GM12878 (cell line): Measurements from ENCODE around the gene HEATR3. TPM values are rescaled to one million over a fixed set of nuclear protein-coding genes. Genes with fewer than 3 reads are reported as not detected.

ENCODE experiments used
- ATF2 ChIP-seq: IDR thresholded peaks from 2 replicates; pipeline ENCODE4 v1.6.1; 2012; ENCODE audit warnings: low read length, inconsistent platforms
- ATF7 ChIP-seq: fragments of 450-650 bp; IDR thresholded peaks from 2 replicates; pipeline ENCODE4 v1.6.1; 2016; ENCODE audit warnings: low read depth, mild to moderate bottlenecking
- CBFB ChIP-seq: IDR thresholded peaks from 2 replicates; pipeline ENCODE4 v1.6.1; 2016; ENCODE audit warnings: antibody characterized with exemption, low read depth
- EP300 ChIP-seq, 2 experiments: fragments of 150-350 bp in 1 of 2; IDR thresholded peaks; 2 replicates each; pipeline ENCODE4 v1.6.1; 2011 to 2012; ENCODE audit warnings: low read depth in 2 of 2, low read length in 2 of 2, borderline replicate concordance in 1 of 2, improper control_type of control experiment in 1 of 2, inconsistent platforms in 1 of 2; ENCODE audit not compliant: control insufficient read depth in 1 of 2
- FOXK2 ChIP-seq: fragments of 450-650 bp; IDR thresholded peaks from 2 replicates; pipeline ENCODE4 v1.6.1; 2017; ENCODE audit warnings: mild to moderate bottlenecking, moderate library complexity
- FOXM1 ChIP-seq: IDR thresholded peaks from 2 replicates; pipeline ENCODE4 v1.6.1; 2012; ENCODE audit warnings: low read depth, mild to moderate bottlenecking, inconsistent platforms, low read length, moderate library complexity
- GABPA ChIP-seq: IDR thresholded peaks from 2 replicates; pipeline ENCODE4 v1.6.1; 2014; ENCODE audit warnings: antibody characterized with exemption, low read depth, mild to moderate bottlenecking, inconsistent platforms
- NBN ChIP-seq: fragments of 450-650 bp; IDR thresholded peaks from 2 replicates; pipeline ENCODE4 v1.6.1; 2016
- NR2F1 ChIP-seq: fragments of 450-650 bp; conservative IDR thresholded peaks from 2 replicates; pipeline ENCODE4 v1.6.1; 2017; ENCODE audit warnings: mild to moderate bottlenecking
- PAX5 ChIP-seq: IDR thresholded peaks from 2 replicates; pipeline ENCODE4 v1.6.1; 2011; ENCODE audit warnings: low read depth, low read length, borderline replicate concordance
- RB1 ChIP-seq: fragments of 450-650 bp; formaldehyde crosslinking; IDR thresholded peaks from 2 replicates; pipeline ENCODE4 v1.6.1; 2017; ENCODE audit warnings: mild to moderate bottlenecking, borderline replicate concordance
- SP1 ChIP-seq: IDR thresholded peaks from one replicate; pipeline ENCODE4 v1.6.1; 2011; ENCODE audit warnings: low read depth, low read length
- TCF3 ChIP-seq: IDR thresholded peaks from 2 replicates; pipeline ENCODE4 v1.6.1; 2012; ENCODE audit warnings: low read depth, mild to moderate bottlenecking, low read length, borderline replicate concordance; ENCODE audit not compliant: insufficient read depth
- YBX1 ChIP-seq: fragments of 450-650 bp; IDR thresholded peaks from 2 replicates; pipeline ENCODE4 v1.6.1; 2016; ENCODE audit warnings: antibody characterized with exemption
- ZBED1 ChIP-seq: IDR thresholded peaks from 2 replicates; pipeline ENCODE4 v1.6.1; 2016; ENCODE audit warnings: borderline replicate concordance
- polyA plus RNA-seq, 11 experiments: library from polyadenylated mRNA; depleted of rRNA in 4 of 11; unstranded in 6 of 11; stranded (reverse) in 5 of 11; fragments of >200 nt; fragmentation: Nextera tagmentation in 4 of 11; fragmentation: Illumina TruSeq in 1 of 11; extraction: Ambion mirVana in 4 of 11; extraction: Trizol in 1 of 11; gene quantifications; 1 replicate in 1 of 11; 2 replicates in 10 of 11; pipeline versions ENCODE4 v1.2.1 to v1.2.3, GENCODE V29; 2011 to 2016; ENCODE audit warnings: inconsistent platforms in 2 of 11, missing spikeins in 2 of 11, low read depth in 1 of 11
- total RNA-seq, 4 experiments: library from RNA; depleted of rRNA in 3 of 4; stranded (reverse); fragments of >200 nt in 3 of 4; fragmentation: Illumina TruSeq in 1 of 4; extraction: Trizol in 1 of 4; gene quantifications; 2 replicates each; pipeline versions ENCODE4 v1.2.1 to v1.2.3, GENCODE V29; 2013 to 2021
- TF ChIP-seq, protein P1 (sequence below): fragments of 450-650 bp; IDR thresholded peaks from 2 replicates; pipeline ENCODE4 v1.6.1; 2017; ENCODE audit warnings: mild to moderate bottlenecking, moderate library complexity
- TF ChIP-seq, protein P2 (sequence below): IDR thresholded peaks from 2 replicates; pipeline ENCODE4 v1.6.1; 2011; ENCODE audit warnings: low read depth, mild to moderate bottlenecking, low read length, moderate library complexity, borderline replicate concordance; ENCODE audit errors: extremely low read depth
- TF ChIP-seq, protein P3 (sequence below): IDR thresholded peaks from 2 replicates; pipeline ENCODE4 v1.6.1; 2012; ENCODE audit warnings: low read depth, low read length, improper control_type of control experiment
- TF ChIP-seq, protein P4 (sequence below): IDR thresholded peaks from 2 replicates; pipeline ENCODE4 v1.6.1; 2011; ENCODE audit warnings: borderline replicate concordance, low read depth, mild to moderate bottlenecking, moderate library complexity, low read length; ENCODE audit not compliant: insufficient read depth, poor library complexity, severe bottlenecking

HEATR3 gene
- total and polyA plus RNA-seq, 10 of the 15 experiments (the other 5 are each of a cell fraction or from before 2014, with no cell fraction given): 1.5 to 30.0 (median 17.7) TPM

GRCh38 chr16:50121721-50122445, 56.1 kb downstream of the HEATR3 start (continued):
- TF ChIP-seq, protein P1, sequence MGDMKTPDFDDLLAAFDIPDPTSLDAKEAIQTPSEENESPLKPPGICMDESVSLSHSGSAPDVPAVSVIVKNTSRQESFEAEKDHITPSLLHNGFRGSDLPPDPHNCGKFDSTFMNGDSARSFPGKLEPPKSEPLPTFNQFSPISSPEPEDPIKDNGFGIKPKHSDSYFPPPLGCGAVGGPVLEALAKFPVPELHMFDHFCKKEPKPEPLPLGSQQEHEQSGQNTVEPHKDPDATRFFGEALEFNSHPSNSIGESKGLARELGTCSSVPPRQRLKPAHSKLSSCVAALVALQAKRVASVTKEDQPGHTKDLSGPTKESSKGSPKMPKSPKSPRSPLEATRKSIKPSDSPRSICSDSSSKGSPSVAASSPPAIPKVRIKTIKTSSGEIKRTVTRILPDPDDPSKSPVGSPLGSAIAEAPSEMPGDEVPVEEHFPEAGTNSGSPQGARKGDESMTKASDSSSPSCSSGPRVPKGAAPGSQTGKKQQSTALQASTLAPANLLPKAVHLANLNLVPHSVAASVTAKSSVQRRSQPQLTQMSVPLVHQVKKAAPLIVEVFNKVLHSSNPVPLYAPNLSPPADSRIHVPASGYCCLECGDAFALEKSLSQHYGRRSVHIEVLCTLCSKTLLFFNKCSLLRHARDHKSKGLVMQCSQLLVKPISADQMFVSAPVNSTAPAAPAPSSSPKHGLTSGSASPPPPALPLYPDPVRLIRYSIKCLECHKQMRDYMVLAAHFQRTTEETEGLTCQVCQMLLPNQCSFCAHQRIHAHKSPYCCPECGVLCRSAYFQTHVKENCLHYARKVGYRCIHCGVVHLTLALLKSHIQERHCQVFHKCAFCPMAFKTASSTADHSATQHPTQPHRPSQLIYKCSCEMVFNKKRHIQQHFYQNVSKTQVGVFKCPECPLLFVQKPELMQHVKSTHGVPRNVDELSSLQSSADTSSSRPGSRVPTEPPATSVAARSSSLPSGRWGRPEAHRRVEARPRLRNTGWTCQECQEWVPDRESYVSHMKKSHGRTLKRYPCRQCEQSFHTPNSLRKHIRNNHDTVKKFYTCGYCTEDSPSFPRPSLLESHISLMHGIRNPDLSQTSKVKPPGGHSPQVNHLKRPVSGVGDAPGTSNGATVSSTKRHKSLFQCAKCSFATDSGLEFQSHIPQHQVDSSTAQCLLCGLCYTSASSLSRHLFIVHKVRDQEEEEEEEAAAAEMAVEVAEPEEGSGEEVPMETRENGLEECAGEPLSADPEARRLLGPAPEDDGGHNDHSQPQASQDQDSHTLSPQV: no peak; the same call in 1 of the 2 replicates
- TF ChIP-seq NR2F1: peak; percentile 69
- peak; percentile 63; the same call in 1 of the 2 replicates for TF ChIP-seq ATF7
- no peak for TF ChIP-seq RB1
- TF ChIP-seq ZBED1: peak; percentile 84; the same call in 1 of the 2 replicates
- TF ChIP-seq TCF3: 0 out of 2 replicates have a peak, but pooled peaks have one; percentile 54
- peak; percentile 86 for TF ChIP-seq FOXM1
- peak; percentile 46; the same call in 1 of the 2 replicates for TF ChIP-seq GABPA
- TF ChIP-seq EP300 (IDR thresholded peaks at IDR 0.05; ENCODE audit: borderline replicate concordance in 1 of 2, control insufficient read depth in 1 of 2, low read depth in 2 of 2, low read length in 2 of 2): peak; percentile 56 to 85; a peak in 3 of 4 replicates
- TF ChIP-seq CBFB: peak; percentile 72; the same call in 1 of the 2 replicates
- TF ChIP-seq, protein P2, sequence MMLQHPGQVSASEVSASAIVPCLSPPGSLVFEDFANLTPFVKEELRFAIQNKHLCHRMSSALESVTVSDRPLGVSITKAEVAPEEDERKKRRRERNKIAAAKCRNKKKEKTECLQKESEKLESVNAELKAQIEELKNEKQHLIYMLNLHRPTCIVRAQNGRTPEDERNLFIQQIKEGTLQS: no peak
- peak; percentile 76; the same call in 1 of the 2 replicates for TF ChIP-seq ATF2
- TF ChIP-seq, protein P3, sequence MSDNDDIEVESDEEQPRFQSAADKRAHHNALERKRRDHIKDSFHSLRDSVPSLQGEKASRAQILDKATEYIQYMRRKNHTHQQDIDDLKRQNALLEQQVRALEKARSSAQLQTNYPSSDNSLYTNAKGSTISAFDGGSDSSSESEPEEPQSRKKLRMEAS: no peak; the same call in 1 of the 2 replicates
- TF ChIP-seq PAX5: 0 out of 2 replicates have a peak, but pooled peaks have one; percentile 15
- peak; percentile 21; the same call in 1 of the 2 replicates for TF ChIP-seq NBN
- TF ChIP-seq SP1: peak; percentile 43
- 0 out of 2 replicates have a peak, but pooled peaks have one; percentile 6 for TF ChIP-seq FOXK2
- no peak for TF ChIP-seq YBX1
- TF ChIP-seq, protein P4, sequence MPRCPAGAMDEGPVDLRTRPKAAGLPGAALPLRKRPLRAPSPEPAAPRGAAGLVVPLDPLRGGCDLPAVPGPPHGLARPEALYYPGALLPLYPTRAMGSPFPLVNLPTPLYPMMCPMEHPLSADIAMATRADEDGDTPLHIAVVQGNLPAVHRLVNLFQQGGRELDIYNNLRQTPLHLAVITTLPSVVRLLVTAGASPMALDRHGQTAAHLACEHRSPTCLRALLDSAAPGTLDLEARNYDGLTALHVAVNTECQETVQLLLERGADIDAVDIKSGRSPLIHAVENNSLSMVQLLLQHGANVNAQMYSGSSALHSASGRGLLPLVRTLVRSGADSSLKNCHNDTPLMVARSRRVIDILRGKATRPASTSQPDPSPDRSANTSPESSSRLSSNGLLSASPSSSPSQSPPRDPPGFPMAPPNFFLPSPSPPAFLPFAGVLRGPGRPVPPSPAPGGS: peak; percentile 36
